SK-N-SH treated with all-trans-retinoic acid at 6 μM for 48 hours (cell line): ENCODE results near the gene MYLIP.

ENCODE experiments used
- ATAC-seq: fragments of 200-7000 bp; cut with Tn5 transposase; 3 replicates; pipeline ENCODE4 v1.9.1; 2020; ENCODE audit warnings: mild to moderate bottlenecking, moderate library complexity
- BACH2 ChIP-seq: fragments of 250-450 bp; sonication (Bioruptor Pico); IDR thresholded peaks from 2 replicates; pipeline ENCODE4 v1.9.0; 2021; ENCODE audit warnings: mild to moderate bottlenecking, borderline replicate concordance
- CREB5 ChIP-seq: fragments of 250-450 bp; sonication (Bioruptor Pico); IDR thresholded peaks from 2 replicates; pipeline ENCODE4 v1.5.1; 2020; ENCODE audit warnings: low read depth, mild to moderate bottlenecking, moderate library complexity
- CSDC2 ChIP-seq: fragments of 250-450 bp; sonication (Bioruptor Pico); IDR thresholded peaks from 2 replicates; pipeline ENCODE4 v1.5.0; 2020; ENCODE audit warnings: mild to moderate bottlenecking, moderate library complexity
- CSRNP3 ChIP-seq: fragments of 250-450 bp; sonication (Bioruptor Pico); IDR thresholded peaks from 2 replicates; pipeline ENCODE4 v1.5.1; 2021; ENCODE audit warnings: mild to moderate bottlenecking, moderate library complexity
- ESRRG ChIP-seq: fragments of 250-450 bp; sonication (Bioruptor Pico); IDR thresholded peaks from 2 replicates; pipeline ENCODE4 v1.6.1; 2021; ENCODE audit warnings: mild to moderate bottlenecking
- GLIS3 ChIP-seq: fragments of 250-450 bp; sonication (Bioruptor Pico); IDR thresholded peaks from 2 replicates; pipeline ENCODE4 v1.5.0; 2020; ENCODE audit warnings: mild to moderate bottlenecking, moderate library complexity
- ISL1 ChIP-seq: fragments of 250-450 bp; sonication (Bioruptor Pico); IDR thresholded peaks from 2 replicates; pipeline ENCODE4 v2.1.2; 2022; ENCODE audit warnings: mild to moderate bottlenecking, moderate library complexity
- OSR1 ChIP-seq: fragments of 250-450 bp; sonication (Bioruptor Pico); IDR thresholded peaks from 2 replicates; pipeline ENCODE4 v1.8.0; 2022; ENCODE audit warnings: moderate library complexity, mild to moderate bottlenecking, inconsistent platforms
- PATZ1 ChIP-seq: fragments of 250-450 bp; sonication (Bioruptor Pico); IDR thresholded peaks from 2 replicates; pipeline ENCODE4 v1.8.0; 2020; ENCODE audit warnings: mild to moderate bottlenecking, moderate library complexity, borderline replicate concordance
- POU6F1 ChIP-seq: fragments of 250-450 bp; sonication (Bioruptor Pico); IDR thresholded peaks from 2 replicates; pipeline ENCODE4 v1.8.0; 2021; ENCODE audit warnings: low read depth, mild to moderate bottlenecking, moderate library complexity, borderline replicate concordance
- PPARA ChIP-seq: fragments of 250-450 bp; sonication (Bioruptor Pico); IDR thresholded peaks from 2 replicates; pipeline ENCODE4 v1.5.0; 2020; ENCODE audit warnings: mild to moderate bottlenecking, borderline replicate concordance
- RARB ChIP-seq: fragments of 250-450 bp; sonication (Bioruptor Pico); IDR thresholded peaks from 2 replicates; pipeline ENCODE4 v1.8.0; 2021; ENCODE audit warnings: mild to moderate bottlenecking, moderate library complexity
- SNAI2 ChIP-seq: fragments of 250-450 bp; sonication (Bioruptor Pico); IDR thresholded peaks from 2 replicates; pipeline ENCODE4 v1.5.0; 2020; ENCODE audit warnings: mild to moderate bottlenecking, moderate library complexity
- TCF4 ChIP-seq: fragments of 250-450 bp; sonication (Bioruptor Pico); IDR thresholded peaks from 2 replicates; pipeline ENCODE4 v1.8.0; 2021; ENCODE audit warnings: mild to moderate bottlenecking, moderate library complexity, borderline replicate concordance
- TOX ChIP-seq: fragments of 250-450 bp; sonication (Bioruptor Pico); IDR thresholded peaks from 2 replicates; pipeline ENCODE4 v1.8.0; 2021; ENCODE audit warnings: mild to moderate bottlenecking, moderate library complexity, borderline replicate concordance
- ZC3H10 ChIP-seq: fragments of 250-450 bp; sonication (Bioruptor Pico); IDR thresholded peaks from 2 replicates; pipeline ENCODE4 v1.5.1; 2021; ENCODE audit warnings: mild to moderate bottlenecking, moderate library complexity
- ZFP3 ChIP-seq: fragments of 250-450 bp; sonication (Bioruptor Pico); IDR thresholded peaks from 2 replicates; pipeline ENCODE4 v1.5.0; 2020; ENCODE audit warnings: mild to moderate bottlenecking, moderate library complexity
- ZFP30 ChIP-seq: fragments of 450-650 bp; formaldehyde crosslinking; IDR thresholded peaks from 2 replicates; pipeline ENCODE4 v1.5.0; 2022; ENCODE audit warnings: mild to moderate bottlenecking, moderate library complexity
- ZNF565 ChIP-seq: fragments of 450-650 bp; formaldehyde crosslinking; conservative IDR thresholded peaks from 2 replicates; pipeline ENCODE4 v1.5.0; 2020; ENCODE audit warnings: low read depth, mild to moderate bottlenecking, moderate library complexity
- ZNF70 ChIP-seq: fragments of 450-650 bp; formaldehyde crosslinking; IDR thresholded peaks from 2 replicates; pipeline ENCODE4 v1.5.0; 2020; ENCODE audit warnings: mild to moderate bottlenecking, moderate library complexity
- ZNF8 ChIP-seq: fragments of 450-650 bp; formaldehyde crosslinking; IDR thresholded peaks from 2 replicates; pipeline ENCODE4 v1.5.0; 2020; ENCODE audit warnings: mild to moderate bottlenecking, moderate library complexity

Gene MYLIP

GRCh38 chr6:16122197-16122596 is 6.7 kb upstream of the MYLIP start:
- TF ChIP-seq BACH2 (CRISPR knock-in tag) (no peak), GLIS3 (no peak), CSDC2 (CRISPR knock-in tag) (no peak), TCF4 (no peak), SNAI2 (CRISPR knock-in tag) (no peak), PATZ1 (CRISPR knock-in tag) (no peak), TOX (CRISPR knock-in tag) (no peak), OSR1 (CRISPR knock-in tag) (no peak), ZFP30 (CRISPR knock-in tag) (no peak), ZNF8 (CRISPR knock-in tag) (no peak), ESRRG (no peak), POU6F1 (CRISPR knock-in tag) (no peak), ISL1 (CRISPR knock-in tag) (no peak), ZFP3 (CRISPR knock-in tag) (no peak), RARB (CRISPR knock-in tag) (no peak), CSRNP3 (CRISPR knock-in tag) (no peak), ZNF70 (CRISPR knock-in tag) (no peak)
- no peak for ATAC-seq

GRCh38 chr6:16124198-16125180 is 4.4 kb upstream of the MYLIP start:
- no peak for TF ChIP-seq CSDC2 (CRISPR knock-in tag)
- no peak for TF ChIP-seq ZNF565
- no peak for TF ChIP-seq ZFP30 (CRISPR knock-in tag)
- TF ChIP-seq ZNF8 (CRISPR knock-in tag): no peak
- no peak for TF ChIP-seq SNAI2 (CRISPR knock-in tag)
- no peak for TF ChIP-seq OSR1 (CRISPR knock-in tag)
- TF ChIP-seq CSRNP3 (CRISPR knock-in tag): no peak
- no peak for TF ChIP-seq ISL1 (CRISPR knock-in tag)
- TF ChIP-seq POU6F1 (CRISPR knock-in tag): no peak
- no peak for TF ChIP-seq ZFP3 (CRISPR knock-in tag)
- TF ChIP-seq PATZ1 (CRISPR knock-in tag): no peak
- no peak for TF ChIP-seq ZC3H10
- TF ChIP-seq CREB5 (CRISPR knock-in tag): no peak
- TF ChIP-seq TCF4: no peak
- TF ChIP-seq PPARA (CRISPR knock-in tag): no peak
- TF ChIP-seq, all 23 proteins: peak for 0
- no peak for ATAC-seq
